ENCODE measurements around the gene CDK5RAP2. TPM values are rescaled to one million over a fixed set of nuclear protein-coding genes. Genes with fewer than 3 reads are reported as not detected.

The CDK5RAP2 gene
- 121 and 153 TPM in 2 replicates for total RNA-seq

DNA sequence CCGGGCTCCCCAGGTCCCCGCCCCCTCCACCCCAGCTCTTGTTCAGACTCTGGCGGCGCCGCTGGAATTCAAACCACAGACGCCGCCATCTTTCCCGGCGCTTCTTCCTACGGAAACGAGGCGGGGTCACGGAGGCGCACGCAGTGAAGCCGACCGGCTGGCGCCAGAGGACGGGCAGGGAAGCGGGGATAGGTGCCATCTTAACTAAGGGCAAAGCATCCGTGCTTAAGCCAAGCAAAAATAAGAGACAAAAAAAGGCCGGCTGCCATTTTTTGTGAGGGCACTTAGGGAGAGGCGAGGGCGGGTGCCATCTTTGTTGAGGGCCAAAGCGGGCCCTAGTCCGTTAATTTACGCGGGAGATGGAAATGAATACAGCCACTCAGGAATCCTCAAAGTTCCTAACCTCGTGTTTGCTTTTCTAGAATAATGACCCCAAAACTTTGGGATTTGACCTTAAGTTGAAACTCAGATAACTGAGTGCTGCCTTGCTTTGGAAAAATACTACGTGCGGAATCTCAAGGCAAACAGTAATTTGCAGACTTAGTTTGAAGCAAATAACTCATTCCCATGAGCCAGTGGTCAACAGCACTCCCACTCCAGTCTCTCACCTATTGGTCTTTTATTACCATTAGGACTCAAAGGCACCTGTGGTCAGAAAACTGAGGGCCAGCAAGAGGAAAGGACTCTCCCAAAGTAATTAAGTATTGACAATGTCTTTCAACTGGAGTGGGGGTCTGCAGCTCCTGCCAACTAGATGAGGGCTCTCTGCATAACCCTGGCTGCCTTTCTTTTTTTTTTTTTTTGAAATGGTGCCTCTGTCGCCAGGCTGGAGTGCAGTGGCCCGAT lies at the start of gene CDK5RAP2:
Gene CDK5RAP2, minus strand, starts transcription at position 117 of the 846 bp plus-strand sequence. CDS start 189 bp downstream, outside the sequence.

Other genes starting within 250 kb of the CDK5RAP2 start
- 9.8 and 12.1 TPM in 2 replicates for gene MEGF9, start 134.3 kb upstream of the CDK5RAP2 start, total RNA-seq
- 25.6 and 29.5 TPM in 2 replicates for gene FBXW2, start 213.2 kb upstream of the CDK5RAP2 start, total RNA-seq